A549 (cell line): Measurements from ENCODE around the gene TFDP2.

Experiments used
- CEBPB ChIP-seq, 2 experiments: fragments of >200 bp in 1 of 2; sonication (Bioruptor Twin) in 1 of 2; formaldehyde crosslinking in 1 of 2; IDR thresholded peaks; 2 replicates each; pipeline ENCODE4 v1.6.1; 2012 to 2016
- CTCF ChIP-seq: fragments of >200 bp; sonication (Bioruptor Twin); formaldehyde crosslinking; IDR thresholded peaks from 3 replicates; pipeline ENCODE4 v1.5.1; 2016
- MYC ChIP-seq: IDR thresholded peaks from 2 replicates; pipeline ENCODE4 v1.6.1; 2012; ENCODE audit warnings: mild to moderate bottlenecking, inconsistent platforms, low read length, improper control_type of control experiment, borderline replicate concordance
- PBX3 ChIP-seq: IDR thresholded peaks from 2 replicates; pipeline ENCODE4 v1.6.1; 2012
- PHF8 ChIP-seq: fragments of 200-600 bp; sonication (generic); IDR thresholded peaks from 2 replicates; pipeline ENCODE4 v1.6.1; 2016; ENCODE audit warnings: low read depth, mild to moderate bottlenecking, antibody characterized with exemption, moderate library complexity, borderline replicate concordance
- POLR2A ChIP-seq: IDR thresholded peaks from 2 replicates; pipeline ENCODE4 v1.6.1; 2012; ENCODE audit warnings: mild to moderate bottlenecking, low read length
- RCOR1 ChIP-seq: fragments of 150-350 bp; IDR thresholded peaks from 2 replicates; pipeline ENCODE4 v1.6.1; 2014; ENCODE audit warnings: antibody characterized with exemption, low read length, low read depth
- RFX5 ChIP-seq: fragments of 450-650 bp; IDR thresholded peaks from 2 replicates; pipeline ENCODE4 v1.7.1; 2014; ENCODE audit warnings: antibody characterized with exemption, mild to moderate bottlenecking, moderate library complexity
- SMC3 ChIP-seq: fragments of >200 bp; sonication (Bioruptor Twin); formaldehyde crosslinking; IDR thresholded peaks from 3 replicates; pipeline ENCODE4 v1.6.1; 2018; ENCODE audit warnings: inconsistent platforms
- SREBF2 ChIP-seq: fragments of 450-650 bp; IDR thresholded peaks from 2 replicates; pipeline ENCODE4 v1.6.1; 2014; ENCODE audit warnings: mild to moderate bottlenecking, moderate library complexity

GRCh38 chr3:142104763-142105162 is 44.6 kb downstream of the TFDP2 start:
- TF ChIP-seq SREBF2 (no peak), CTCF (no peak), PBX3 (no peak), CEBPB (IDR thresholded peaks at IDR 0.05) (no peak), SMC3 (no peak), POLR2A (no peak), PHF8 (no peak), RCOR1 (no peak), RFX5 (no peak), MYC (no peak)
